Ecto neural progenitor cell (in vitro differentiated cells): Measurements from ENCODE around the gene ARHGAP35.

Experiments used
- DNase-seq: peaks from one replicate; pipeline ENCODE4 v3.0.0-alpha.2; 2018; ENCODE audit warnings: low spot score

Gene ARHGAP35

DNA sequence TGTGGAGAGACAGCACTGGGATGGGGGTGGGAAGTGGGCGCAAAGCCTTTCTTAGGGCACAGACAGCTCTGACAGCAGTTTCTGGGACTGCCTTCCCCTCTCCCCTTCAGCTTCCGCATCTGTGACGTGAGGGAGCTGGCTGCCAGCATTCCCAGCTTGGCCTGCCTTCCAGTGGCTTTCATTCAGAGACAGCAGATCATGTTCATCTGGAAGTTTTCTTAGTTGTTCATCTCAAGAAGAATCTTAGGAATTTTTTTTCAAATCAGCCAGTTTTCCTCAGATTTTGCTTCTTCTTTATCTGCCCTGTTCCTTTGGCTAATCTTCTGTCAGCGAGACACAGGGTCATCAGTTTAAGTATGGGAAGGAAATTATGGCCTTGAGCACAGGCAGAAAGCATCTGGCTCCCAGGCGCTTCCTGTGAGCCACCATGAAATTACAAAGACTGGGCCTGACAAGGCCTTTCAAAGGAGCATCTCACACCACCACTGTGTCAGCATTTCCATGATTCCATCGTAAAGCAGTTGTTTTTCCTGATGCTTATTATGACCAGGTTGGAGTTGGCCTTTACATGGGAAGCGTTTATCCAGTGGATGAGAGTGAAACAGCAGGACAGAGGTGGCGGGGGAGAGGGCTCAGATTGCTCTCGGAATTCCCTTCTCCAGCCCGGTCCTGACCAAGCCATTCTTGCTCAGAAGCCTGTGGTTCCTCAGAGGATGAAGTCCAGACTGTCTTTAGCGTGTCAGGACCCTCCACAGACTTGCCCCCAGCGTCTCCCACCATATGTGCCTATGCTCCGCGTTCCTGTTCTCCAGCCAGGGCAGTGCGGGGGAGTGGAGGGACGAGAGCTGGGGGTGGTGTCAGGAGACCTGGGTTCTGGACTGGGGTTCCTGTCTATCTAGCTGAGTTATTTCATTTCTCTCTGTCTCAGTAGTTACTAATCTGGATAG, 43.6 kb downstream of the ARHGAP35 start:
- DNase-seq = no peak

DNA sequence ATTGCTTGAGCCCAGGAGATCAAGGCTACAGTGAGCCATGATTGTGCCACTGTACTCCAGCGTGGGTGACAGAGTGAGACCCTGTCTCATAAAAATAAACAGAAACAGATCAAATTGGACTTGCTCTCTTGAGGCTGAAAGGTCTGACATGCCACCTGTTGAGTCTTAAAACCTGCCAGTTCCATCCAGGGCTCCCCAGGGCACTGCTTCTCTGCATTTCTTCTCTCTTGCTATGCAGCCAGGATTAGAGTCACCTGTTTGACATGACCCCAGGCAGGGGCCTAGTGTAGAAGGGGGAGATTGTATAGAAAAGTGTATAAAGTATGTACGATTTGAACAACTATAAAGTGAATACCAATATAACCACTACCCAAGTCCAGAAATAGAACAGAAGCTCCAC, 45.4 kb downstream of the ARHGAP35 start:
- no peak for DNase-seq

DNA sequence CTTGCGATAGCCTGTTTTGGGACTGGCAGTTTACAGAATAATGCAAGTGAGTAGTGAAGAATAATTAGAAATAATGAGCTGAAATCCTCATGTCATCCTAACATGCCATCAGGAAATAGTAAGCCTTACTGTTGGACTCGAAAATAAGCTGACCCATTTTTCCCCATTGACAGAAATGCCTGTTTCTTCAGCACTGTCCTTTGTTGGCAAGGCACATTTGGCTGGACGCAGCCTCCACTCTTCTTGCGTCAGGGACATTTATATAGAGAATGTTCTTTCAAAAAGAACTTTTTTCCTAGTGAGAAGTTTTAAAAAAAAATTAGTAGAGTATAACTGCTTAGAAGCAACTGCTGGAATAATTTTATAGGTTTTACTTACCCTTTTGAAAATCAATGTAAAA, 47.1 kb downstream of the ARHGAP35 start:
- no peak for DNase-seq

GRCh38 chr19:46909356-46909755, 48.6 kb downstream of the ARHGAP35 start:
- no peak for DNase-seq
